HG03354 (cell line): ENCODE data around the gene GPR142.

ENCODE experiments used
- ATAC-seq: cut with Tn5 transposase; IDR thresholded peaks from one replicate; pipeline ENCODE4 v1.9.1; 2021; ENCODE audit warnings: mild to moderate bottlenecking; ENCODE audit not compliant: unreplicated experiment, poor library complexity, severe bottlenecking

The GPR142 gene

GRCh38 chr17:74367206-74367605, at the start of gene GPR142:
GPR142 (plus strand) TSS chr17:74367506; CDS start chr17:74369541, 2,035 bp downstream.
- no peak for ATAC-seq

- ATAC-seq: no peak
These were observed 48.9 kb upstream of the GPR142 start for GRCh38 chr17:74318391-74318790.

GRCh38 chr17:74324521-74324920, 42.8 kb upstream of the GPR142 start:
- ATAC-seq: no peak

- no peak for ATAC-seq
These were observed 41.9 kb upstream of the GPR142 start for GRCh38 chr17:74325376-74325742.

GRCh38 chr17:74325743-74326379, 41.4 kb upstream of the GPR142 start, which contains the start of gene KIF19:
KIF19 (plus strand) TSS chr17:74326226; CDS start chr17:74326350, 124 bp downstream.
- peak; percentile 78 for ATAC-seq

- ATAC-seq: no peak
These were observed 40.8 kb upstream of the GPR142 start for GRCh38 chr17:74326506-74326905.

- no peak for ATAC-seq
These were observed 38.8 kb upstream of the GPR142 start for GRCh38 chr17:74328487-74328886.

GRCh38 chr17:74329378-74329777, 37.9 kb upstream of the GPR142 start:
- no peak for ATAC-seq

GRCh38 chr17:74330446-74330845, 36.9 kb upstream of the GPR142 start:
- ATAC-seq: no peak

GRCh38 chr17:74332017-74332650, 35.2 kb upstream of the GPR142 start:
- ATAC-seq: no peak

- no peak for ATAC-seq
These were observed 34.5 kb upstream of the GPR142 start for GRCh38 chr17:74332763-74333283.

GRCh38 chr17:74334393-74335039, 32.8 kb upstream of the GPR142 start:
- no peak for ATAC-seq

- ATAC-seq: no peak
These were observed 31.7 kb upstream of the GPR142 start for GRCh38 chr17:74335529-74336062.

GRCh38 chr17:74336307-74336706, 31.0 kb upstream of the GPR142 start:
- no peak for ATAC-seq

GRCh38 chr17:74337834-74338500, 29.3 kb upstream of the GPR142 start:
- no peak for ATAC-seq

- ATAC-seq: no peak
These were observed 27.6 kb upstream of the GPR142 start for GRCh38 chr17:74339537-74340195.

GRCh38 chr17:74340470-74341023, 26.8 kb upstream of the GPR142 start:
- no peak for ATAC-seq

- no peak for ATAC-seq
These were observed 25.1 kb upstream of the GPR142 start for GRCh38 chr17:74342224-74342623.

- no peak for ATAC-seq
These were observed 24.2 kb upstream of the GPR142 start for GRCh38 chr17:74343121-74343520.
